GM12878 (cell line): ENCODE measurements around the gene HAND1. TPM values are rescaled to one million over a fixed set of nuclear protein-coding genes. Genes with fewer than 3 reads are reported as not detected.

Source experiments
- ATAC-seq: fragments of 200-7000 bp; cut with Tn5 transposase; 3 replicates; pipeline ENCODE4 v1.9.1; 2020; ENCODE audit warnings: mild to moderate bottlenecking, moderate library complexity
- BruUV-seq: library from RNA; stranded (reverse); fragments of 400-500 nt; replicated peaks from 2 replicates; lab custom pipeline; 2021; lab: Mats Ljungman, UMichigan
- CTCF ChIA-PET: fragments of 300-600 bp; sonication (Branson Sonifier 250); formaldehyde crosslinking; extraction: SDS; loops from one replicate; lab custom pipeline; 2021; ENCODE audit warnings: inconsistent platforms; lab: Yijun Ruan, JAX
- POLR2A ChIA-PET: fragments of 350-600 bp; formaldehyde crosslinking; extraction: SDS; loops from one replicate; lab custom pipeline; 2021; ENCODE audit warnings: inconsistent platforms; lab: Charles Lee
- RAD21 ChIA-PET: fragments of 300-600 bp; sonication (Branson Sonifier 250); formaldehyde crosslinking; loops from one replicate; lab custom pipeline; 2023; ENCODE audit warnings: antibody characterized with exemption; ENCODE audit not compliant: unreplicated experiment; lab: Charles Lee
- SMC1A ChIA-PET: fragments of 300-600 bp; sonication (Branson Sonifier 250); formaldehyde crosslinking; loops from one replicate; lab custom pipeline; 2023; ENCODE audit not compliant: unreplicated experiment, uncharacterized antibody; lab: Charles Lee
- DNase-seq: peaks from one replicate; pipeline ENCODE4 v3.0.0-alpha.2; 2011; ENCODE audit warnings: low read depth, low spot score
- FAIRE-seq: peaks from 3 replicates; lab custom pipeline; 2011; peaks lifted over from hg19 to GRCh38; lab: Jason Lieb, UNC
- H2AFZ ChIP-seq: 2 replicates; pipeline ENCODE4 v1.6.0; 2011; ENCODE audit warnings: low read depth, low read length, control low read depth; ENCODE audit not compliant: control insufficient read depth
- H3K27ac ChIP-seq: 2 replicates; pipeline ENCODE4 v1.5.1; 2011; ENCODE audit warnings: control low read depth; ENCODE audit not compliant: control insufficient read depth, insufficient read depth
- H3K27me3 ChIP-seq, 2 experiments: replicated peaks in 1 of 2; 2 replicates each; pipeline versions ENCODE4 v1.6.0 to v1.6.1; 2011; ENCODE audit warnings: low read length in 1 of 2; ENCODE audit not compliant: control insufficient read depth in 2 of 2, insufficient read depth in 2 of 2
- H3K36me3 ChIP-seq, 2 experiments: 2 replicates each; pipeline ENCODE4 v1.5.1; 2011; ENCODE audit warnings: low read length in 1 of 2; ENCODE audit not compliant: control insufficient read depth in 2 of 2, insufficient read depth in 2 of 2
- H3K4me1 ChIP-seq: 2 replicates; pipeline ENCODE4 v1.6.1; 2011; ENCODE audit warnings: mild to moderate bottlenecking, low read length, moderate library complexity, mixed read lengths; ENCODE audit not compliant: control insufficient read depth, insufficient read depth
- H3K4me2 ChIP-seq: 2 replicates; pipeline ENCODE4 v1.6.0; 2011; ENCODE audit warnings: control low read depth; ENCODE audit not compliant: control insufficient read depth, insufficient read depth
- H3K4me3 ChIP-seq: fragments of 200-600 bp; sonication (generic); 2 replicates; pipeline ENCODE4 v1.5.1; 2016
- H3K79me2 ChIP-seq: 2 replicates; pipeline ENCODE4 v1.6.0; 2011; ENCODE audit warnings: low read length; ENCODE audit not compliant: control insufficient read depth, insufficient read depth
- H3K9ac ChIP-seq: 2 replicates; pipeline ENCODE4 v1.8.0; 2011; ENCODE audit warnings: low read length, control low read depth, mixed read lengths; ENCODE audit not compliant: control insufficient read depth, insufficient read depth
- H3K9me3 ChIP-seq: replicated peaks from 3 replicates; pipeline ENCODE4 v1.5.1; 2011; ENCODE audit warnings: mild to moderate bottlenecking, low read length; ENCODE audit not compliant: control insufficient read depth, insufficient read depth
- H4K20me1 ChIP-seq: 2 replicates; pipeline ENCODE4 v1.6.0; 2011; ENCODE audit not compliant: control insufficient read depth, insufficient read depth
- BHLHE40 ChIP-seq, 2 experiments: fragments of 450-650 bp in 1 of 2; IDR thresholded peaks; 2 replicates each; pipeline ENCODE4 v1.6.1; 2011 to 2017; ENCODE audit warnings: low read depth in 2 of 2, borderline replicate concordance in 1 of 2, improper control_type of control experiment in 1 of 2, low read length in 1 of 2, mild to moderate bottlenecking in 1 of 2
- DPF2 ChIP-seq: fragments of 450-650 bp; IDR thresholded peaks from 2 replicates; pipeline ENCODE4 v1.6.1; 2017; ENCODE audit warnings: mild to moderate bottlenecking
- E2F8 ChIP-seq: fragments of 450-650 bp; IDR thresholded peaks from 2 replicates; pipeline ENCODE4 v1.6.1; 2018; ENCODE audit warnings: mild to moderate bottlenecking, low read depth, moderate library complexity; ENCODE audit not compliant: partially characterized antibody
- ETV6 ChIP-seq, 2 experiments: fragments of 450-650 bp in 1 of 2; IDR thresholded peaks in 1 of 2; conservative IDR thresholded peaks in 1 of 2; 2 replicates each; pipeline ENCODE4 v1.6.1; 2014; ENCODE audit warnings: antibody characterized with exemption in 1 of 2, borderline replicate concordance in 1 of 2, low read depth in 1 of 2, mild to moderate bottlenecking in 1 of 2, moderate library complexity in 1 of 2
- FOXK2 ChIP-seq: fragments of 450-650 bp; IDR thresholded peaks from 2 replicates; pipeline ENCODE4 v1.6.1; 2017; ENCODE audit warnings: mild to moderate bottlenecking, moderate library complexity
- HDAC6 ChIP-seq: fragments of 200-600 bp; sonication (generic); IDR thresholded peaks from one replicate; pipeline ENCODE4 v1.8.0; 2017; ENCODE audit warnings: antibody characterized with exemption; ENCODE audit not compliant: unreplicated experiment
- MXI1 ChIP-seq: fragments of 150-350 bp; IDR thresholded peaks from 2 replicates; pipeline ENCODE4 v1.6.1; 2011; ENCODE audit warnings: low read depth, mild to moderate bottlenecking, inconsistent platforms, low read length, improper control_type of control experiment
- NFYA ChIP-seq: IDR thresholded peaks from 2 replicates; pipeline ENCODE4 v1.6.1; 2011; ENCODE audit warnings: low read depth, mild to moderate bottlenecking, low read length, improper control_type of control experiment, borderline replicate concordance
- RAD21 ChIP-seq: IDR thresholded peaks from 2 replicates; pipeline ENCODE4 v1.6.1; 2011; ENCODE audit warnings: mild to moderate bottlenecking, low read depth, low read length, moderate library complexity; ENCODE audit not compliant: insufficient read depth
- RCOR1 ChIP-seq: conservative IDR thresholded peaks from 2 replicates; pipeline ENCODE4 v1.6.1; 2012; ENCODE audit warnings: low read depth, low read length, improper control_type of control experiment
- REST ChIP-seq: IDR thresholded peaks from 2 replicates; pipeline ENCODE4 v1.6.1; 2012; ENCODE audit warnings: mild to moderate bottlenecking, low read depth, low read length
- RUNX3 ChIP-seq: IDR thresholded peaks from 2 replicates; pipeline ENCODE4 v1.6.1; 2012; ENCODE audit warnings: low read length, inconsistent platforms
- SIX5 ChIP-seq: IDR thresholded peaks from 2 replicates; pipeline ENCODE4 v1.6.1; 2011; ENCODE audit warnings: mild to moderate bottlenecking, low read depth, low read length, moderate library complexity; ENCODE audit not compliant: severe bottlenecking
- SP1 ChIP-seq: IDR thresholded peaks from one replicate; pipeline ENCODE4 v1.6.1; 2011; ENCODE audit warnings: low read depth, low read length
- USF1 ChIP-seq: IDR thresholded peaks from 2 replicates; pipeline ENCODE4 v1.6.1; 2011; ENCODE audit warnings: borderline replicate concordance, low read depth, mild to moderate bottlenecking, moderate library complexity, mixed read lengths, low read length; ENCODE audit not compliant: insufficient read depth; ENCODE audit errors: extremely low read length
- YY1 ChIP-seq: IDR thresholded peaks from 2 replicates; pipeline ENCODE4 v1.6.1; 2011; ENCODE audit warnings: low read depth, mild to moderate bottlenecking, low read length
- ZZZ3 ChIP-seq: IDR thresholded peaks from 2 replicates; pipeline ENCODE4 v1.6.1; 2011; ENCODE audit warnings: low read depth; ENCODE audit not compliant: control insufficient read depth, insufficient read length
- WGBS: methylation state at CpG from one replicate; pipeline ENCODE4 v1.1.6; 2016; ENCODE audit warnings: low lambda C conversion rate; ENCODE audit not compliant: insufficient replicate concordance, insufficient coverage; ENCODE audit errors: missing lambda C conversion rate; 5-methylcytosine and 5-hydroxymethylcytosine counted together
- in situ Hi-C: fragments of 300-500 bp; cut with MboI; formaldehyde crosslinking; loops from 9 replicates; pipeline ENCODE4 v1.14.3; 2018; ENCODE audit warnings: mixed read lengths
- intact Hi-C: fragments of 100-400 bp; cut with micrococcal nuclease; formaldehyde crosslinking; loops from one replicate; pipeline ENCODE4 v1.14.2; 2022; ENCODE audit not compliant: unreplicated experiment
- polyA plus RNA-seq, 11 experiments: library from polyadenylated mRNA; depleted of rRNA in 4 of 11; unstranded in 6 of 11; stranded (reverse) in 5 of 11; fragments of >200 nt; fragmentation: Nextera tagmentation in 4 of 11; fragmentation: Illumina TruSeq in 1 of 11; extraction: Ambion mirVana in 4 of 11; extraction: Trizol in 1 of 11; gene quantifications; 1 replicate in 1 of 11; 2 replicates in 10 of 11; pipeline versions ENCODE4 v1.2.1 to v1.2.3, GENCODE V29; 2011 to 2016; ENCODE audit warnings: inconsistent platforms in 2 of 11, missing spikeins in 2 of 11, low read depth in 1 of 11
- total RNA-seq, 4 experiments: library from RNA; depleted of rRNA in 3 of 4; stranded (reverse); fragments of >200 nt in 3 of 4; fragmentation: Illumina TruSeq in 1 of 4; extraction: Trizol in 1 of 4; gene quantifications; 2 replicates each; pipeline versions ENCODE4 v1.2.1 to v1.2.3, GENCODE V29; 2013 to 2021

HAND1 gene
- total and polyA plus RNA-seq, 10 of the 15 experiments (the other 5 are each of a cell fraction or from before 2014, with no cell fraction given): 0.06 to 0.41 (median 0.27) TPM; not detected in 4

- ATAC-seq (no peak), DNase-seq (no peak), FAIRE-seq (no peak)
- Histone ChIP-seq H3K9me3 (no peaks in the 10 kb centered on the region), H3K4me3 (no peak overlapping the region), H3K27ac (no peak overlapping the region), H3K9ac (no peak overlapping the region), H3K4me2 (no peak overlapping the region), H3K4me1 (no peaks in the 10 kb centered on the region), H4K20me1 (no peaks in the 10 kb centered on the region), H3K36me3 (peaks cover 3 to 18% of the 10 kb centered on the region in 2 experiments; a peak in 3 of 4 replicates), H3K27me3 (no peaks in the 10 kb centered on the region), H3K79me2 (no peaks in the 10 kb centered on the region), H2AFZ (no peak overlapping the region)
- RAD21 ChIA-PET: interaction anchor here (1.5 kb wide), 1 partner anchor 38 kb away, joined by 5 read pairs; no protein-coding TSS in a partner anchor
- no TSS peak for BruUV-seq
- SMC1A ChIA-PET: interaction anchor here (0.6 to 2.3 kb wide), 5 partner anchors 8 to 388 kb away, joined by 3 to 13 read pairs (median 5); no protein-coding TSS in a partner anchor
- CTCF ChIA-PET: interaction anchor here (1.0 to 2.1 kb wide), 3 partner anchors 151 to 388 kb away, joined by 3 to 11 read pairs (median 4); no protein-coding TSS in a partner anchor
- POLR2A ChIA-PET: no interaction called here
- WGBS: 93% methylated on average over 4 of the region's 4 CpGs
- in situ Hi-C loops: no loop called here
- intact Hi-C loops: no loop called here
- TF ChIP-seq ETV6 (conservative IDR thresholded peaks at IDR 0.05 in 1 of 2, IDR thresholded peaks at IDR 0.05 in 1 of 2; ENCODE audit: borderline replicate concordance in 1 of 2, low read depth in 1 of 2): no peak
- no peak for TF ChIP-seq RAD21
- TF ChIP-seq FOXK2: no peak
- no peak for TF ChIP-seq SP1
- TF ChIP-seq NFYA: no peak
- no peak for TF ChIP-seq ZZZ3
- no peak for TF ChIP-seq HDAC6
- TF ChIP-seq SIX5: no peak
- TF ChIP-seq BHLHE40 (IDR thresholded peaks at IDR 0.05; ENCODE audit: borderline replicate concordance in 1 of 2, low read depth in 2 of 2, low read length in 1 of 2): no peak
- no peak for TF ChIP-seq E2F8
- TF ChIP-seq USF1: no peak
- TF ChIP-seq YY1: no peak
- no peak for TF ChIP-seq REST
- no peak for TF ChIP-seq DPF2
- no peak for TF ChIP-seq RUNX3
- no peak for TF ChIP-seq MXI1
- no peak for TF ChIP-seq RCOR1
Measured at GRCh38 chr5:154460172-154460571, 17.9 kb downstream of the HAND1 start.
